NCI-H2227 treated with DMSO at 0.1 percent for 48 hours (cell line): ENCODE measurements around the gene SLC37A4.
"Not testable (repeated sequence)": the region's sequence is repeated elsewhere in the genome, so short reads cannot be mapped to it uniquely, and the experiment has no call there.

Source experiments
- DNase-seq: peaks from one replicate; lab custom pipeline; 2025; lab: John Stamatoyannopoulos, UW

Gene SLC37A4

GRCh38 chr11:119030329-119031047 lies at the start of gene SLC37A4:
Gene SLC37A4, minus strand, starts transcription at chr11:119030877.
- DNase-seq, result peak; percentile 87

DNA sequence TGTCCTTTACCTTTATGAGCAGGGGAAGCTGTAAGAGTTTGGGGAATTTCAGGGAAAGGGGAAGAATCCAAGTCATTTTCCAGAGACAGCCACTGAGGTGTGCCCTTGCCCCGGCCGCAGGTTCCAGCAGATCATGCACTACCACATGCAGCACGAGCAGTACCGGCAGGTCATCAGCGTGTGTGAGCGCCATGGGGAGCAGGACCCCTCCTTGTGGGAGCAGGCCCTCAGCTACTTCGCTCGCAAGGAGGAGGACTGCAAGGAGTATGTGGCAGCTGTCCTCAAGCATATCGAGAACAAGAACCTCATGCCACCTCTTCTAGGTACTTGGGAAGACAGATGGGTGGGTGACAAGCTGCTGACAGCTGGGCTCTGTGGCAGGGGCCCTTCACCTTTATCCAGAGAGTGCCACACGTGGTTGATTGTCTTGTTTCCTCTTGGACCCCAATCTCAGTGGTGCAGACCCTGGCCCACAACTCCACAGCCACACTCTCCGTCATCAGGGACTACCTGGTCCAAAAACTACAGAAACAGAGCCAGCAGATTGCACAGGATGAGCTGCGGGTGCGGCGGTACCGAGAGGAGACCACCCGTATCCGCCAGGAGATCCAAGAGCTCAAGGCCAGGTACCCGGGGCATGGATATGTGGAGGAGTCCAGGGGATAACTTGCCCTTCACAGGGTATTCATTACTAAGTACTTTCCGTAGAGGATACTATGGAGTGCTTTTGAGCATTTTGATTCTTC lies 48.2 kb upstream of the SLC37A4 start:
- DNase-seq, result no peak

DNA sequence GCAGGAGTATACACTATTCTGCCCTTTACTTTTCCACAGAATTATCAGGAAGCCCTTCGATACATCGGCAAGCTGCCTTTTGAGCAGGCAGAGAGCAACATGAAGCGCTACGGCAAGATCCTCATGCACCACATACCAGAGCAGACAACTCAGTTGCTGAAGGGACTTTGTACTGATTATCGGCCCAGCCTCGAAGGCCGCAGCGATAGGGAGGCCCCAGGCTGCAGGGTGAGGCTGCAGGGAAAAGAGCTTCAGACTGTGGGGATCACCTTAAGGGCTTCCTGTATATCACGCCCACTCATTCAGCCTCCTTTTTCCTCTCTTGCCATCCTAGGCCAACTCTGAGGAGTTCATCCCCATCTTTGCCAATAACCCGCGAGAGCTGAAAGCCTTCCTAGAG lies 47.2 kb upstream of the SLC37A4 start:
- no peak for DNase-seq

DNA sequence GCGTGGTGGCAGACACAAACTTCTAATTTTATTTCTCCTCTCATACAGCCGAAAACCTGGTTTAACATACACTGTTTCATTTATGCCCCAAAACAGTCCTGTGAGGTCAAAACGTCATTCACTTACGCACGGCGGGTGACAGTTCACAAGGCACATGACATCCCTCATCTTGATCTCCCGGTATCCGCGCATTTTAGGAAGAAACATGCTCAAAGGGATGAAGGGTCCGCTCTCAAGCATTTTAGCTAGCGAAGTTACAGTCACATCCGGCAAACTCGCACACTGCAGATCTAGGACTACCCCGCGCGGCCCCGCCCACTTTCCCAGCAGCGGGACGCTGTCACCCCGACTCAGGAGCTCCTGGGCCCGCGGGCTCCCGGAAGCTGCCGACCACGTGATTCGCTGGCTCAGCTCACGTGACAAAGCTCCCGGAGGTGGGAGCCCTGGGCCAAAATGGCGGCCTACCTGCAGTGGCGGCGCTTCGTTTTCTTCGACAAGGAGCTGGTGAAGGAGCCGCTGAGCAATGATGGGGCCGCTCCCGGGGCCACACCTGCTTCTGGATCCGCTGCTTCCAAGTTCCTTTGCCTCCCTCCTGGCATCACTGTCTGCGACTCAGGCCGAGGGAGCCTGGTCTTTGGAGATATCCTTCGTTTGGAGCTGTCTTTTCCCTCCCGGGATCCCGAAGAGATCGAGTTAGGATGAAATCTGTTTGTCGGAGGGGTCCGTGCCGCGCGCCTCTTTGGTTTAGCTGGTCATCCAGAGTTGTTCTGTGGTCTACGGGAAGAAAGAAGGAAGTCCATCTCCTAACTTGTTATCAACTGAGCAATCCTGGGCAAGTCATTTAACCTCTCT lies 36.9 kb upstream of the SLC37A4 start, which contains the start of gene VPS11:
VPS11 (plus strand) TSS at position 448 of the 852 bp plus-strand sequence; CDS start at position 454, 6 bp downstream.
- peak; percentile 77 for DNase-seq

GRCh38 chr11:119065369-119065768 lies 34.7 kb upstream of the SLC37A4 start:
- no peak for DNase-seq

DNA sequence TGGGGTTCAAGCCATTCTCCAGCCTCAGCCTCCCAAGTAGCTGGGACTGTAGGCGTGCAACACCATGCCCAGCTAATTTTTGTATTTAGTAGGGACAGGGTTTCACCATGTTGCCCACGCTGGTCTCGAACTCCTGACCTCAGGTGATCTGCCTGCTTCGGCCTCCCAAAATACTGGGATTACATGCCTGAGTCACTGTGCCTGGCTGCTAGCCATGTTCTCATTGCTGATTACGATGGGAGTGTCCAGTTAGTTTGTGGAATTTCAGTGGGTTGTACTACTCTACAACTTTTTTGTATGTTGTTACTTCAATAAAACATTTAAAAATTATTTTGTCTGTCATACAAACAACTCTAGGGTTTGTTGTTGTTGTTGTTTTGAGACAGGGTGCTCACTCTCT lies 32.1 kb upstream of the SLC37A4 start:
- no peak for DNase-seq

DNA sequence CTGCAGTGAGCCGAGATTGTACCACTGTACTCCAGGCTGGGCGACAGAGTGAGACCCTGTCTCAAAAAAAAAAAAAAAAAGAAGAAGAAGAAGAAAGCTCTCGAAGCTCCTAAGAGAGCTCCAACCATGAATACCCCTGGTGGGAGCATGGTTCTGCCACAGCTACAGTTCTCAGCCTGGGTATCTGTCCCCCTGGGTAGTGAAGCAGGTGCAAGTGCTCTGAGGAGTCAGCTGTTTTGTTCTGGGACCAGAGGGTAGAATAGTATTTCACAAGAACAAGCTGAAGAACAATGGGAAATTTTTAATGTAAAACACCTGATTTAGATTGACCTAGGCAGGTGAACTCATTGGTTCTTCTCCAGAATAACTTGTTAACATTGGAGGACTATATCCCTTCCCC lies 30.6 kb upstream of the SLC37A4 start:
- no peak for DNase-seq

GRCh38 chr11:119059128-119059527 lies 28.5 kb upstream of the SLC37A4 start:
- not testable (repeated sequence) for DNase-seq

DNA sequence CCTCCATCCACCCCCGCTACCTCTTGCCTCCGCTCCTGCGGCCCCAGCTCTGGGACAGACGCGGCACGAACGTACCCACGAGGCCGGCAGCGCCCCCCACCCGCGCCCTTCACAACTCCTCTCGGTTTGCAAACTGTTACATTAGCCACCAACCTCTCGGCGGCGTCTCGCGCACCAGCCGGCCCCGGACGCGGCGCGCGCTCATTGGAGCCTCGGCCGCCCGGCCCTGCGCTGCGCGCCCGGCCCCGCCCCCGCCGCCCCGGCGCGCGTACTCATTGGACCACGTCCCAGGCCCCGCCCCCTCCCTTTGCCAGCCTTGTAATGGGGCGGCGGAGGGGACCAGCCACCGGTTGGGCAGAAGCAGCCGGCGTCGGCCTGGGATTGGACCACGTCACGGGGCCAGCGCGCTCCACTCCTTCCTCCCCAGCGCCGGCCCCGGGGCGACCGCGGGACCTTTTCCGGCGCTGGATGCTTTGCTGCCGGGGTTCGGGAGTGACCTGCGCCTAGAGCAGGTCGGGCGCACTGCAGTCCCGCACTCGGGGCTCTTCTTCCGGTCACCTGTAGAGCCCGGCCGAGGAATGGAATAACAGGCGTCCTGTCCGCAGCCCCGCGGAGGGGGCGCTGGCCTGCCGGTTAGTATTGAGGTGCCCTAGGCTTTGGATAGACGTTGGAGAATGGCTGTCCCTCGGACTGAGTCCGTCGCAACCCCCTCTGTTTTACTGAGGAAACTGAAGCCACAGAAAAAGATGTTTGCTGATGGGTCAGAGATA lies 26.5 kb upstream of the SLC37A4 start, which contains the start of gene HYOU1:
HYOU1 (minus strand) TSS at position 206 of the 770 bp plus-strand sequence. CDS start 1,045 bp downstream, outside the sequence.
- DNase-seq, result peak; percentile 91

DNA sequence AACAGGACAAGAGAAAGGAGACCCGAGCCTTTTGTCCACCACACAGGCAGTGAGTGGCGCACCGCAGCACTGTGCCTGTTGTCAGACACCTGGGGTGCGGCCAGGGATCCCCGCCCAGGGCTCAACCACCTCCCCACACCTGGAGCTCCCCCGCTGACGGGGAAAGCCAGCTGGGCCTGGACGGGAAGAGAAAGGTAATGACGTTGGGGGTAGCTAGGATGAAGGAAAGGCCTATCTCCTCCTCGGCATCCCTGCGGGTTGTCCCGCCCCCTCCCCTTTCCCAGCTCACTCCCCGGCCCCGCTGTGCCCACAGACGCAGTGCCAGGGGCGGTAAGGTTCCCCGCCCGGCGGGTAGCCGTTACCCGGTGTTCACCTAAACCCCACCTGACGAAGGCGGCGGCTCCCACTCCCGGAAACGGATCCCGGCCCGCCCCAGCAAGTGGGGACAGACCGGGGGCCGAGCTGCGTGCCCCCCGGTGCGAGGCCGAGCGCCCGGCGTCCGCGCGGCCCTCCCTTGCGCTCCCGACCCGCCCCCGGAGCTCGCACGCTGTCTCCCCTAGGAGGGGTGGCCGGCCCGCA lies 25.8 kb upstream of the SLC37A4 start:
- no peak for DNase-seq

DNA sequence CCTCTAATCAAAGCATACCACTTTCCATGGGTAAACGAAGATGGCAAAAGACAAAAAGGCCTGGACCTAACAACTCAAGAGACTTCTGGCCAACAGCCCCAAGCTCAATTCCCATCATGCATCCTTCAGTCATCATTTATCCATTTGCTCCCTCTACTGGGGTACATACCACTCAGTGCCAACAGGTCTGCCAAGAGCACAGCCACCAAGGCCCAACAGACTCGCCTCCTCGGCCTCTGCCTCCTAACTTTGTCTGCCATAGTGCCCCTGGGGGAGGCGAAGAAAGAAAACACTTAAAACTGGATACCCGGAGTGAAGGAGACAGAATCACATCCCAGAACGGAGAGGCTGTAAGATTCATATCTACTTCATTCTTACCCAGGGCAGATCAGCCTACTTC lies 25.2 kb upstream of the SLC37A4 start:
- DNase-seq, result no peak

DNA sequence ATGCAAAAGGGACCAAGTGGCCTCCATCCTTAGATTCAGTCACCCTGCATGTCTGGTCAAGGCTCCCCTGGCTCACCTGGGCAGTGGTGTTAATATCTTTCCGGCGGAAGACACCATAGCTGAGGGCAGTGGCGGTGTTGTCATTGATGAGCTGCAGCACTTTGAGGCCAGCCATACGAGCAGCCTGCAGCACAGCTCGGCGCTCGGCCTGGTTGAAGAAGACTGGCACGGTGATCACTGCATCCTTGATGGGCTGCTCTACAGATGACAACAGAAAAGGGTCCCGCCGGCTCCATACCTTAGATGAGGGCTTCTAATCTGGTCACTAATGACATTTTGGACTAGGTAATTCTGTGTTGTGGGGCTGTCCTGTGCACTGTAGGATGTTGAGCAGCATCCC lies 23.7 kb upstream of the SLC37A4 start:
- no peak for DNase-seq

DNA sequence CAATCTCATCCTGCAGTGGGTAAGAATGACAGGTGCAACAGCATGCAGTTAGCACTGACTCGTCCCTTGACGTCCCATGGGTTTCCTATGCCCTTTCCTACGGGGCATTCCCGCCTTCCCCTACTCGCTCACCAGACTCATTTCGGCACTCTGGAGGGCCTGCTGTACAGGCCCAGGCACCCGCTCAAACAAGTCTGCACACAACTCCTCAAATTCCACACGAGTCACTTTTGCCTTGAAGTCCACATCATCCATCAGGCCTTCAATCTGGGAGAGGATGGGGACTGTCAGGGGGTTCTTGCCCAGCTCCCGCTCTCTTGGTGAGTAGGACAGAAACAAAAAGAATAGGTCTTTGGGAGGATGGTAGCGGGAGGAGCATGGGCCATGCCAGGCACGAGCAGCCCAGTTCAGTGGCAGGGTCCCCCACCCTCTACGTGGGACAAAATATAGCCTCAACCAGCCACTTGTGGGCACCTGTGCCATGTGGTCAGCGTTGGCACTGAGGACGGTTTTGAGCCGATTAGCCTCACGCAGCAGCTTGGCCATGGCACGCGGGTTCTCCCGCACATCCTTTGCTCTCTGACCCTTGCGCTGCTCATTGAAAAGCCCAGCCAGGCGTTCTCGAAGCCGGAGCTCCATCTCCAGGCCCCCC lies 21.6 kb upstream of the SLC37A4 start:
- no peak for DNase-seq

- no peak for DNase-seq
Observed at GRCh38 chr11:119051440-119052162, 20.9 kb upstream of the SLC37A4 start.

DNA sequence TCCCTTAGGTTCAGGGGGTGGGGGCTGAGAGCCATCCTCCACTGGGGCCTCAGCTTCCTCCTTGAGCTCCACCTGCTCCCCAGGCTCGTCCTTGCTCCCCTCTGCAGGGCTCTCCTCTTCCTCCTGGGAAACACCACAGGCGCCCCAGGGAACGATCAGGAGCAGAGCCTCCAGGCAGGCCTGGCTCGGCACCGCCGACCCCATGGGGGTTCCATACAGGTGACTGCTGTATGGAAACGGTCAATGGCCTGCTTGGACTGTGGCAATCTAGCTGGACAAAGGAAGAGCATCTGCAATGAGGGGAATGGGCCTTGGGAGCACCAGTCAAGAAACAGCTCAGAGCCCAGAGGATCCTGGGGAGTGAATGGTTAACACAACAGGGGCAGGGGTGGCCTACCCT lies 18.4 kb upstream of the SLC37A4 start:
- DNase-seq, result no peak

GRCh38 chr11:119048644-119049043 lies 18.0 kb upstream of the SLC37A4 start:
- no peak for DNase-seq

GRCh38 chr11:119047205-119047604 lies 16.5 kb upstream of the SLC37A4 start:
- DNase-seq, result no peak

DNA sequence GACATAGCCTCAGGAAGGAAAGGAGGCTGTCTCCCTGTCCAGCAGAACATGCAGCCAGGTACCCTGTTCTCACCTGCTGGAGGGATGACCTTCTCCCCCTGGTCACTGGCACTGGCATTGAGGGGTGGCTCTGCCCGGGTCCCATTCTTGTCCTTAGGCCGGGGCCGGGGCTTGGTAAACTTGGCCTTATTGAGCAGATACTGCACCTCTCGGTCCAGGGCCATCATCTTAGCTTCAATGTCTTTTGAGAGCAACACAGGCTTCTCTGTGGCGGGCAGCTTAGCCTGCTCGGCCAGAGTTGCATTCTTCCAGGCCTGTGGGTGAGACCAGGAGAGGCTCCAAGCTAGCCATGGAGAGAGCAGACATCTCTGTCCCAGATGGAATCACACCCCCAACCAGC lies 15.8 kb upstream of the SLC37A4 start:
- no peak for DNase-seq

GRCh38 chr11:119044708-119045107 lies 14.0 kb upstream of the SLC37A4 start:
- no peak for DNase-seq

GRCh38 chr11:119042927-119043326 lies 12.2 kb upstream of the SLC37A4 start:
- no peak for DNase-seq
